Measurements from ENCODE around the gene SLC16A10. TPM values are rescaled to one million over a fixed set of nuclear protein-coding genes. Genes with fewer than 3 reads are reported as not detected.
A peak's percentile ranks its signal among the peaks of the same experiment; 100 is the strongest.

Gene SLC16A10
- 0.69 and 2.9 TPM in 2 replicates for total RNA-seq (2014; rRNA removed)
- percentile 12 among the genes with signal in this experiment for Bru-seq, nascent RNA
- BruChase-seq, experiment 1, labeled RNA remaining after a 6-hour chase = percentile 17 among the genes with signal in this experiment
- BruChase-seq, experiment 2, labeled RNA remaining after a 2-hour chase = percentile 18 among the genes with signal in this experiment
- long read RNA-seq = 0 reads

GRCh38 chr6:111087106-111087835 is at the start of gene SLC16A10:
Gene SLC16A10, plus strand, starts transcription at chr6:111087503. Its CDS starts 250 bp downstream, at chr6:111087753.
- CTCF ChIA-PET = no interaction called here
- DNase-seq (peak; percentile 49), ATAC-seq (peak; percentile 78)
- Histone ChIP-seq H3K9me3 (ENCODE audit: low read length) (no peaks in the 10 kb centered on the region), H3K36me3 (ENCODE audit: low read depth, low read length) (no peaks in the 10 kb centered on the region), H4K20me1 (ENCODE audit: low read length) (no peaks in the 10 kb centered on the region), H3K4me3 (ENCODE audit: low read length) (peak within 1 kb of the TSS; percentile 75), H3K27me3 (ENCODE audit: low read length) (peaks cover 8% of the 10 kb centered on the region; the same call in 1 of the 2 replicates), H3K27ac (ENCODE audit: low read length) (no peak within 1 kb of the TSS), H3F3A (ENCODE audit: low read length, unreplicated experiment) (no peaks in the 10 kb centered on the region), H3K4me1 (ENCODE audit: insufficient read depth, low read length) (peaks cover 6% of the 10 kb centered on the region), H3K9ac (ENCODE audit: low read length) (peak within 1 kb of the TSS; percentile 22; the same call in 1 of the 2 replicates), H2AFZ (ENCODE audit: low read length) (peak within 1 kb of the TSS; percentile 96), H3K4me2 (ENCODE audit: low read length) (peak within 1 kb of the TSS; percentile 97), H3K79me2 (ENCODE audit: low read length) (no peaks in the 10 kb centered on the region), H3K9me2 (replicated peaks; ENCODE audit: low read length) (no peaks in the 10 kb centered on the region)
- intact Hi-C loops (cut with micrococcal nuclease) = no loop called here
- POLR2A ChIA-PET (ENCODE audit: unreplicated experiment) = no interaction called here
- TF ChIP-seq EZH2 (IDR thresholded peaks at IDR 0.05; ENCODE audit: low read length, unreplicated experiment) = no peak
- no TSS peak for BruUV-seq (replicated peaks)

GRCh38 chr6:111038534-111039252 is 48.6 kb upstream of the SLC16A10 start:
- no peak for ATAC-seq
- Histone ChIP-seq H3K4me1 (ENCODE audit: insufficient read depth, low read length) (no peaks in the 10 kb centered on the region), H2AFZ (ENCODE audit: low read length) (no peak overlapping the region), H3K27ac (ENCODE audit: low read length) (no peak overlapping the region), H4K20me1 (ENCODE audit: low read length) (no peaks in the 10 kb centered on the region), H3K79me2 (ENCODE audit: low read length) (no peaks in the 10 kb centered on the region), H3K9ac (ENCODE audit: low read length) (no peak overlapping the region), H3K36me3 (ENCODE audit: low read depth, low read length) (no peaks in the 10 kb centered on the region), H3F3A (ENCODE audit: low read length, unreplicated experiment) (no peaks in the 10 kb centered on the region), H3K4me2 (ENCODE audit: low read length) (no peak overlapping the region), H3K4me3 (ENCODE audit: low read length) (no peak overlapping the region), H3K9me2 (replicated peaks; ENCODE audit: low read length) (no peaks in the 10 kb centered on the region), H3K9me3 (ENCODE audit: low read length) (no peaks in the 10 kb centered on the region), H3K27me3 (ENCODE audit: low read length) (no peaks in the 10 kb centered on the region)
- ChIA-PET CTCF (no interaction called here), POLR2A (ENCODE audit: unreplicated experiment) (no interaction called here)
- no peak for DNase-seq
- intact Hi-C loops (cut with micrococcal nuclease) = no loop called here
- TF ChIP-seq EZH2 (IDR thresholded peaks at IDR 0.05; ENCODE audit: low read length, unreplicated experiment) (no peak), EZH2phosphoT487 (IDR thresholded peaks at IDR 0.05; ENCODE audit: borderline replicate concordance, low read length) (no peak), CTCF (conservative IDR thresholded peaks at IDR 0.05; ENCODE audit: low read depth, low read length) (no peak)
- no TSS peak for BruUV-seq (replicated peaks)

GRCh38 chr6:111041917-111042316 is 45.4 kb upstream of the SLC16A10 start:
- Histone ChIP-seq H3K9me3 (ENCODE audit: low read length) (no peaks in the 10 kb centered on the region), H3K79me2 (ENCODE audit: low read length) (no peaks in the 10 kb centered on the region), H2AFZ (ENCODE audit: low read length) (no peak overlapping the region), H3K4me1 (ENCODE audit: insufficient read depth, low read length) (no peaks in the 10 kb centered on the region), H4K20me1 (ENCODE audit: low read length) (no peaks in the 10 kb centered on the region), H3F3A (ENCODE audit: low read length, unreplicated experiment) (no peaks in the 10 kb centered on the region), H3K4me2 (ENCODE audit: low read length) (no peak overlapping the region), H3K4me3 (ENCODE audit: low read length) (no peak overlapping the region), H3K9ac (ENCODE audit: low read length) (no peak overlapping the region), H3K27me3 (ENCODE audit: low read length) (no peaks in the 10 kb centered on the region), H3K36me3 (ENCODE audit: low read depth, low read length) (no peaks in the 10 kb centered on the region), H3K9me2 (replicated peaks; ENCODE audit: low read length) (no peaks in the 10 kb centered on the region), H3K27ac (ENCODE audit: low read length) (no peak overlapping the region)
- ChIA-PET POLR2A (ENCODE audit: unreplicated experiment) (no interaction called here), CTCF (no interaction called here)
- intact Hi-C loops (cut with micrococcal nuclease) = no loop called here
- no peak for ATAC-seq
- no TSS peak for BruUV-seq (replicated peaks)
- no peak for TF ChIP-seq CTCF (conservative IDR thresholded peaks at IDR 0.05; ENCODE audit: low read depth, low read length)
- no peak for TF ChIP-seq EZH2 (IDR thresholded peaks at IDR 0.05; ENCODE audit: low read length, unreplicated experiment)
- TF ChIP-seq EZH2phosphoT487 (IDR thresholded peaks at IDR 0.05; ENCODE audit: borderline replicate concordance, low read length) = no peak
- DNase-seq = no peak

Data from PC-3 (cell line).